ENCODE measurements around the gene ASPRV1. TPM values are rescaled to one million over a fixed set of nuclear protein-coding genes. Genes with fewer than 3 reads are reported as not detected.

Gene ASPRV1
- total RNA-seq, 3 donors from 2014 or later, result 0.55 to 1.1 (median 0.55) TPM

DNA sequence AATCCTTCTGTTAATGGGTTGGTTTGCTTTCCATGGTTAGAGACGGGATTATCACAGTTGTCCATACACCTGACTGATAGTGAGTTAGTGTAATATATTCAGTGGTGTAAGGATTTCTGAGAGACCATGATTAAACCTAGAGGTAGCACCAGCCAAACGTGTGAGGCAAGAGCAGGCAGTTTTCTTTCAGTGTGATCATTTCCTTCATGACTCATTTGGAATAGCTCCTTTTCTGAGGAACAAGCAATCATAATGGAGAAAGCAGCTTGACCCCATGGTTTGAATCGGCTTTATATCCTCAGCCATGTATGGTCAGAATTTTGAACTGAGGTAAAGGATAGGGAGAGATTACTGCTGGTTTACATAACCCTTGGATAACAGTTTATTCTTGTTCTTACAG is 43.6 kb downstream of the ASPRV1 start:
- Histone ChIP-seq H3K4me1 (ENCODE audit: low read depth) (peaks cover 5% of the 10 kb centered on the region), H3K4me3 (no peak overlapping the region), H3K36me3 (ENCODE audit: low read depth) (peaks cover 7% of the 10 kb centered on the region), H3K9me3 (no peaks in the 10 kb centered on the region)
- ATAC-seq, result no peak
- no peak for TF ChIP-seq CTCF (IDR thresholded peaks at IDR 0.05)
- DNase-seq, result no peak
- intact Hi-C loops (cut with DNase I, micrococcal nuclease), result loop anchor here (5.0 to 10.0 kb wide), 3 partner anchors 147 to 227 kb away; no protein-coding TSS in a partner anchor

DNA sequence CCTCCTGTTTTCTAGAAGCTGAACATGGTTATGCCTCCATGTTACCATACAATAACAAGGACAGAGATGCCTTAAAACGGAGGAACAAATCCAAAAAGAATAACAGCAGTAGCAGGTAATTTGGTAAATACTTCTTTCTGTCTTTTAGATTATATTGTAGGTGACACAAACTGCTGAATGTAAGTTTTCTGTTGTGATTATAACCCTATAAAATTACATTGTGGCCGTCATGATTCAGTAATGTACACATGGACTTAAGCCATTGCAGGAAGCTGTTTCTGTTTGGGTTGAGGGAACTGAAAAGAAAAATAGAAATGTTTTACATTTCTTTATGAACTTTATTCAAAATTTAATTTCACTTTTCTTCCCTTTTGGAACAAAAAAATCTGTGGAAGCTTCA is 45.3 kb downstream of the ASPRV1 start:
- ATAC-seq (no peak), DNase-seq (no peak)
- Histone ChIP-seq H3K9me3 (no peaks in the 10 kb centered on the region), H3K36me3 (ENCODE audit: low read depth) (peaks cover 7% of the 10 kb centered on the region), H3K4me1 (ENCODE audit: low read depth) (peaks cover 5% of the 10 kb centered on the region), H3K4me3 (peak overlapping the region; percentile 79)
- intact Hi-C loops (cut with DNase I, micrococcal nuclease), result loop anchor here (5.0 to 10.0 kb wide), 3 partner anchors 149 to 229 kb away; no protein-coding TSS in a partner anchor
- no peak for TF ChIP-seq CTCF (IDR thresholded peaks at IDR 0.05)

DNA sequence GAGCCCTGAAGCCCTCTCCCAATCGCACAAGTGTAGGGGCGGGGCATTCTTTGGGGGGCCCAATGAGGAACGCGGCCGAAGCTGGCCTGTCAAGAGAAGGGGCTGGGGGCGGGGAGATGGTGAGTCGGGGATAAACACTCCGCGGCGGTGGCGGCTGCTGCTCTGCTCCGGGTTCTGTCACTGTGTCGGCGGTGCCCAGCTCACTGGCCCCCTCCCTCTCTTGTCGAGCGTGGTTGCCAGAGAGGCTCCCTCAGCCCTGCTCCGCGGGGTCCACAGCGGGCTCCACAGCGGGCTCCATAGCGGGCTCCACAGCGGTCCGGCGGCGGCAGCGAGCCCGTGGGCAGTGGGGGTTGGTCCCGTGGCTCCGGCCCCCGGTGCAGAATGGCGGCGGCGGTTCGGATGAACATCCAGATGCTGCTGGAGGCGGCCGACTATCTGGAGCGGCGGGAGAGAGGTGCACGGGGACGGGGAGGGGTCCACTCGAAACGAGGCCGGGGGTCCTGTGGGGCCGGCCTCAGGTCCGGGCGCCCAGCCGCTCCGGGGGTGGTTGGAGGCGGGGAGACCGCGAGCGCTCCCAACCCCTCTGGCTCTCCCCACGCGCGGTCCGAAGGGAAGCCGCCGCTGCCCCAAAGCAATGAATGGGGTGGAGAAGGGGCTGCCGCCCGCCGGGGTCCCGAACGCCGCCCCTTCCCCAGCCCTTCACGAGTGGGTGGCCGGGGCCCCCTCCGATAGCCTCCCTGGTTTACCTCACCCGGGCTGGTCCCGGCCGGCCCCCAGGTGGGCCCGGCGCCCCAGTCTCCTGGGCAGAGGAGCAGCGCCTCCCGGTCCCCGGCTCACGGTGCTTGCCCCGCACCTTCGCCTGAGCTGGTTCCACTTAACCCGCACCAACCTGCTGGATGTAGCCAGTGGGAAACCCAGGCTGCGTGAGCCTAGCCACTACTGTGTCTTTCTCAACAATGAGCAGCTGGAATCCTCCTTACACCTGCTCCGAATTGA is 46.2 kb downstream of the ASPRV1 start, which contains the start of gene MXD1:
Gene MXD1 (plus strand): TSS at position 160 of the 996 bp plus-strand sequence. CDS start 222 bp downstream, at position 382.
- no peak for TF ChIP-seq CTCF (IDR thresholded peaks at IDR 0.05)

DNA sequence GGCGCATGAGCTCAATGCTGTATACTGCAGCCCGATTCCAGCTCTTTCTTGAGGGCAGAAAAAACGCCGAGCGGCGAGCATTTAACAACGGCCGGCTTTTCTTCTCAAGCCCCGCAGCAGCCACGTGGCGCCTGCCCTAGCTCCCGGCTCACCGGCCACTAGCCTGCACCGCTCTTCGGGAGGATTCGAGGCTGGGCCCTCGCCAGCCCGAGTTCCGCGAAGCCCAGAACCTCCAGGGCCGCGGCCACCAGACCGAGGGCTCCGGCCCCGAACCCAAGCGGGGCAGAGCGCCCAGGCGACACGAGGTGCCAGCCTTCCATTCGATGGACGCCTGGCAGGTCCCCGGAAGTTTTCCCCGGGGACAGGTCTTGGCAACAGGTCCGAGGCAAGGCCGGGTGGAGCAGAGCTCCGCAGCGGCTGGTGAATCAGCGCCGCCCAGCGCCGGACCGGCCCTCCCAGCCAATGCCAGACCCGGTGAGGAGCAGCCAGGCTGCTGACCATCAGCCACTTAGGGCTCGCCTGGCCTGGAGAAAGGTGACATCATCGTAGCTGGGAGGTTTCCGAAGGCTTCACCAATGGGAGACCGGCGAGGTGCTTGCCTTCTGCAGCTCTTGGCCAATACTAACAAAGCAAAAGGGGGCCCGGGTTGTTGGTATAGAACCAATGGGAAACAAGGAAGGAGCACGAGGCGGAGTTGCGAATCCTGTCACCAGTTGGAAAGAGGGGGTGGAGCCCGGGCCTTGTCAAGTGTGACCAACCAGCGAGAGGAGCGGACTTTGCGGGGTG is 47.1 kb downstream of the ASPRV1 start:
- ATAC-seq (peak; percentile 89), DNase-seq (peak in 2 of 3 donors; percentile 97 to 100)
- Histone ChIP-seq H3K4me3 (peak overlapping the region; percentile 79), H3K36me3 (ENCODE audit: low read depth) (peaks cover 7% of the 10 kb centered on the region), H3K9me3 (no peaks in the 10 kb centered on the region), H3K4me1 (ENCODE audit: low read depth) (peaks cover 5% of the 10 kb centered on the region)
- TF ChIP-seq CTCF (IDR thresholded peaks at IDR 0.05), result peak; percentile 18
- intact Hi-C loops (cut with DNase I, micrococcal nuclease), result loop anchor here (5.0 to 10.0 kb wide), 3 partner anchors 150 to 230 kb away; no protein-coding TSS in a partner anchor

More for the DNA sequence above, 46.2 kb downstream of the ASPRV1 start, which contains the start of gene MXD1:
- DNase-seq (peak; percentile 32 to 100 (median 99)), ATAC-seq (peak; percentile 2)
- intact Hi-C loops (cut with DNase I, micrococcal nuclease), result loop anchor here (5.0 to 10.0 kb wide), 4 partner anchors 150 to 230 kb away; no protein-coding TSS in a partner anchor
- Histone ChIP-seq H3K4me3 (peak within 1 kb of the TSS; percentile 79), H3K4me1 (ENCODE audit: low read depth) (peaks cover 5% of the 10 kb centered on the region), H3K9me3 (no peaks in the 10 kb centered on the region), H3K36me3 (ENCODE audit: low read depth) (peaks cover 7% of the 10 kb centered on the region)

- no peak for TF ChIP-seq CTCF (IDR thresholded peaks at IDR 0.05)
- no peak overlapping the region for H3K4me3 ChIP-seq
- intact Hi-C loops (cut with DNase I, micrococcal nuclease), result loop anchor here (5.0 to 10.0 kb wide), 3 partner anchors 153 to 233 kb away; no protein-coding TSS in a partner anchor
- no peak for ATAC-seq
- H3K9me3 ChIP-seq, result no peaks in the 10 kb centered on the region
- no peak for DNase-seq
- H3K4me1 ChIP-seq (ENCODE audit: low read depth), result no peaks in the 10 kb centered on the region
- peaks cover 5% of the 10 kb centered on the region for H3K36me3 ChIP-seq (ENCODE audit: low read depth)
Measured at GRCh38 chr2:69911985-69912563, 49.4 kb downstream of the ASPRV1 start.
